GM21576 (cell line): ENCODE results near the gene NLRP9.

Experiments
- ATAC-seq: cut with Tn5 transposase; IDR thresholded peaks from one replicate; pipeline ENCODE4 v1.9.1; 2021; ENCODE audit warnings: mild to moderate bottlenecking, moderate library complexity; ENCODE audit not compliant: unreplicated experiment

Gene NLRP9

GRCh38 chr19:55704494-55705245 is 33.5 kb downstream of the NLRP9 start:
- no peak for ATAC-seq

DNA sequence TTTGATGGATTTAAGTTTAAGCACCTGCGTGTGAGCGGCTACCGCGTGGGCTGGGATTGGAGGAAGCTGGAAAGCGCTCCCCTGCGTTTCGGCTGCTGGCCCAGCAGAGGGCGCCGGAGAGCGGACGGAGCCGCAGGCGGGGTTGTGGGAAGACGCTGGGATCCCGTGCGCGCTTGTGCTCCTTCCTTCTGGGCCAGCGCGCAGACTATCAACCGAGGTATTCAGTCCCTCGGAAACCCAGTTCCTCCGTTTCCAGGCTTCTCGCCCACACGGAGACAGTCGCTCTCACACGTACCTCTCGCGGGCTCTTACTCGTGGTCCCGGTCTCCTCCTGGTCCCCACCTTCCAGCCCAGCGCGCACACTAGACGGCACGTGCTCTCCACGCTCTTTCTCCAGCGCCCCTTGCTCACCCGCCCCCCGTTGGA is 34.4 kb downstream of the NLRP9 start:
- ATAC-seq: no peak

DNA sequence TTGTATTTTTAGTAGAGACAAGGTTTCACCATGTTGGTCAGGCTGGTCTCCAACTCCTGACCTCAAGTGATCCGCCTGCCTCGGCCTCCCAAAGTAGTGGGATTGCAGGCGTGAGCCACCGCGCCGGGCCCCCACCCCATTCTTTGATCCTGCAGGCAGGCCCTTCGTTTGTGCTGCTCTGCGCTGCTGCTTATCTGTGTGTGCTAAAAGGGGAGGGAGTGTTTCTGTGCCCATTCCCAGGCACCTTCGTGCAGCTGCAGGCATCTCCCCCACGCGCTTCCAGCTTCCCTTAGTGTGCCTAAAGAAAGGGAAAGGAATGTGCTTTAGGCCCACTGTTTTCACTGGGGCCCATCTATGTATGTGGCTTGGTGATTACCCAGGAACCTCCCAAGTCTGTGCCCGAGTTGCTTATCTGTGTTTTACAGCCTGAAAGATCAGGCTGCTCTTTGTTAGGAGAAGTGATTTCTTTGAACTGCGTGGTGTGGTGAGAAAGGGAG is 36.0 kb downstream of the NLRP9 start:
- ATAC-seq: no peak

DNA sequence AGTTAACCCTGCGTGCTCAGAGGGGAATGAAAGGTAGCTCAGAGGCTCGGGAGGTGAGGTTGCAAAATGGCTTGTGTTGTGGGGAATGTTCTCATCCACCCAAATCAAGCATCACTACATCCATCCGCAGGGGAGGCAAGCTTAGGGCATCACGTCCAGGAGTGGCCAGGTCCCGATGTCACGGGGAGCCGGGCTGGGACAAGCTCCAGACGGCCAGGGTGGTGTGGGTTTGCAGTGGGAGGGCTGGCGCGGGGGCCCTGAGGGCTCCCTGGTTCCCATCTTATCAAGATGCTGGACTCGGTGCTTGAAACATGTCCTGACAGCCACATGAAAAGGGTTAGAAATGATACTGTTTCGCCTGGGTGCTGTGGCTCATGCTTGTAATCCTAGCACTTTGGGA is 37.4 kb downstream of the NLRP9 start:
- no peak for ATAC-seq

DNA sequence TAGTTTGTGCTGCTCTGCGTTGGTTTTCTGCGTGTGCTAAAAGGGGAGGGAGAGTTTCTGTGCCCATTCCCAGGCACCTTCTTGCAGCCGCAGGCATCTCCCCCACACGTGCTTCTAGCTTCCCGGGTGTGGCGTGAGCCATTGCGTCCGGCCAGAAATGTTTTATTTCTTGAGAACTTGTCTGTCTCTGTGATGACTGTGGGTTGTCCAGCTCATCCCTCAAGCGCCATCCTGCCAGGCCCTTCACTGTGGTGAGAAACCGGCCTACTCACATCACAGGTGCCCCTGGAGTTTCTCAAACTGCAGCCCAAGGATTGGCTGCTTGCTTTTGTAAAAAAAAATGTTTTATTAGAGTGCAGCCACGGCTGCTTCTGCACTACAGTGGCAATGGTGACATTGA is 39.0 kb downstream of the NLRP9 start:
- ATAC-seq: no peak

DNA sequence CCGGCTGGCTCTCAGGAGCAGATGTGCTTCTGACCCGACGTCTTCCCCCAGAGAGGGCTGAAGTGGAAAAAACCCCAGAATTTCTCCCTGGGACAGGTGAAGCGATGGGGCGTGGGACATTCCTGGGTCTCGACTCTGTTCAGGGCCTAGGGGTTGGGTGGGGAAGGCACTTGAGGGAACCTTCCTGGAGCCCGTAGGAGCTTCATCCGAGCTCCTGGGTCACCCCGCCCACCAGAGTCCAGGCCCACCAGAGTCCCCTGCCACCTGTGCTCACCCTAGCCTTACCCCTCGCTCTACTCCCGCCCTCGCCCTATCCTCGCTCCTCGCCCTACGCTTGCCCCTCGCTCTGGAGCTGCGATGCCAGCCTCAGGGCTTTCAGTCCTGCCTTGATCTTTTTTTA is 39.9 kb downstream of the NLRP9 start:
- ATAC-seq: no peak

- ATAC-seq: no peak
Measured at GRCh38 chr19:55697698-55698097, 40.5 kb downstream of the NLRP9 start.

- ATAC-seq: no peak
Measured at GRCh38 chr19:55697069-55697440, 41.1 kb downstream of the NLRP9 start.

- ATAC-seq: no peak
Measured at GRCh38 chr19:55696301-55697068, 41.7 kb downstream of the NLRP9 start.

DNA sequence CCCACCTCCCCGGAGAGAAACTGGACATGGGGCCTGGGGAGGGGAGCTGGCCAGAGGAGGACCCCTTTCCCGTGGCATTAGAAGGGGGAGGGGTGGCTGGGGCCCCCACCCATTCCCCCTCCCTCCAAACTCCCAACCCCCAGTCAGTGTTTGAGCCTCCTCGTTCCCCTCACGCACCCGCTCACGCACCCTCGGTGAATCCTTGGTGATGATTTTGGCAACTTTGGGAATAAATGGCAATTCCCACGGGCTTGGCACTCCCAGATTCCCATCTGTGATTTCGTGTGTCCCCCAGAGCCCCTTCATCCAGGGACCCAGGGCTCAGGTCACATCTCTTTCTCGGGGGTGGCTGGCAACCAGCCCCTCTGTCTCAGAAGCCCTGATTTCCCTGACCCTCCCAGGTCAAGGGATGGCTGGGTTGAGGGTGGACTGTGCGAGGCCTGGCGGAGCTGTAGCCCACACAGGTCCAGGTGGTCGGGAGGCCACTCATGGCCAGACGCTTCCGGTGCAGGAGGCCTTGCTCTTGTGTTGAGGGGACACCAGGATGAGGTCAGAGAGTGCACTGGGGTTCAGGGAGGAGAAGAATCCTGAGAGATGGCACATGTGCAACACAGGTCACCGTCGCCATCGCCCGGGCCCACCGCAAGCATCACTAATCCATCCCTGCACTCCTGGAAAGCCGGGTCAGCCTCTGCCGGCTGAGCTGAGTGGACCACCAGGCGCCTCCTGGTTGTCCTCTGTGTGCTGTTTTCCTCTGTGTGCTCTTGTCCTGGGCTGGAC is 42.5 kb downstream of the NLRP9 start:
- no peak for ATAC-seq

GRCh38 chr19:55694656-55695491 is 43.3 kb downstream of the NLRP9 start:
- no peak for ATAC-seq

- ATAC-seq: no peak
Measured at GRCh38 chr19:55694241-55694655, 44.0 kb downstream of the NLRP9 start.

- no peak for ATAC-seq
Measured at GRCh38 chr19:55693336-55693974, 44.7 kb downstream of the NLRP9 start.

DNA sequence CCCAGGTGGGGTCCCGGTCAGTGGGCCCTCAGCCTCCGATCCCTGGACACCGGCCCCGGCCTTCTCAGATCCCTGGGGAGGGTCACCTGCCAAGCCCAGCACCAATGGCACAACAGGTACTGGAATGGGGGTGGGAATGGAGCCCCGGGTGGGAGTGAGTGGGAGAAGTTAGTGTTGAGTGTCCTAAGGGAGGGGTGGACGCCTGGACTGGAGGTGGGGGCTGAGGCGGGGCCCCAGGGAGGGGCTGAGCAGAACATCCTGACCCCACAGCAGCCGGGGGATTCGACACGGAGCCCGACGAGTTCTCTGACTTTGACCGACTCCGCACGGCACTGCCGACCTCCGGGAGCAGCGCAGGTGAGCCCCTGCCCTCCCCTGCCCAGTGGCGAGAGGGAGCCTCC is 45.5 kb downstream of the NLRP9 start:
- no peak for ATAC-seq

DNA sequence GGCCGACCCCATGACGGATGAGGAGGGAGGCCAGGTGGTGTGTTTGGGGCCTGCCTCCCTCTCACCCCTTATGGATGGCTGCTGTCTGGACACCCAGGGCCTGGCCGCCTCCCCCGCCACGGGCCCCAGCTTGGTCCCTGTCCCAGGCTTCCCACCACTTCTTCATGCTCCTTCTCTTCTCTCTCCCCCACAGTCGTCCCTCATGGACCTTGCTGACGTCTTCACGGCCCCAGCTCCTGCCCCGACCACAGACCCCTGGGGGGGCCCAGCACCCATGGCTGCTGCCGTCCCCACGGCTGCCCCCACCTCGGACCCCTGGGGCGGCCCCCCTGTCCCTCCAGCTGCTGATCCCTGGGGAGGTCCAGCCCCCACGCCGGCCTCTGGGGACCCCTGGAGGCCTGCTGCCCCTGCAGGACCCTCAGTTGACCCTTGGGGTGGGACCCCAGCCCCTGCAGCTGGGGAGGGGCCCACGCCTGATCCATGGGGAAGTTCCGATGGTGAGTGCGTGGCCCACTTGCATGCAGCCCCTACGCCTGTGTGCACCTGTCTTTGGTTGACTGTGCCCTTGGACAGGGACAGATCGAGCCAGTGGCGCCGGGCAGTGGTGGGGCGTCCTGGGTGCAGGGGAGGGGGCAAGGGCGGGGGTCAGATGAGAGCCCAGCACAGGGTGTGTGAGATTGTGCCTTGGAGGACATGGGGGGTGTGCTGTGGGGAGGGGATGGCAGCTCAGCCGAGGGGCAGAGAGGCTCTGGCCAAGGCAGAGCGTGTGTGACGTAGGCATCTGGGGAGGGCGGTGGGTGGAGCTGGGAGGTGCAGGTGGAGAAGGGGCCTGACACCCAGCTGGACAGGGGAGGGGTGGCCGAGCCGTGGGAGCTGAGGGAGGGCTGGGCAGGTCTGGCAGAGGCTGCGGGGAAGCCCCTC is 46.4 kb downstream of the NLRP9 start:
- ATAC-seq: no peak

DNA sequence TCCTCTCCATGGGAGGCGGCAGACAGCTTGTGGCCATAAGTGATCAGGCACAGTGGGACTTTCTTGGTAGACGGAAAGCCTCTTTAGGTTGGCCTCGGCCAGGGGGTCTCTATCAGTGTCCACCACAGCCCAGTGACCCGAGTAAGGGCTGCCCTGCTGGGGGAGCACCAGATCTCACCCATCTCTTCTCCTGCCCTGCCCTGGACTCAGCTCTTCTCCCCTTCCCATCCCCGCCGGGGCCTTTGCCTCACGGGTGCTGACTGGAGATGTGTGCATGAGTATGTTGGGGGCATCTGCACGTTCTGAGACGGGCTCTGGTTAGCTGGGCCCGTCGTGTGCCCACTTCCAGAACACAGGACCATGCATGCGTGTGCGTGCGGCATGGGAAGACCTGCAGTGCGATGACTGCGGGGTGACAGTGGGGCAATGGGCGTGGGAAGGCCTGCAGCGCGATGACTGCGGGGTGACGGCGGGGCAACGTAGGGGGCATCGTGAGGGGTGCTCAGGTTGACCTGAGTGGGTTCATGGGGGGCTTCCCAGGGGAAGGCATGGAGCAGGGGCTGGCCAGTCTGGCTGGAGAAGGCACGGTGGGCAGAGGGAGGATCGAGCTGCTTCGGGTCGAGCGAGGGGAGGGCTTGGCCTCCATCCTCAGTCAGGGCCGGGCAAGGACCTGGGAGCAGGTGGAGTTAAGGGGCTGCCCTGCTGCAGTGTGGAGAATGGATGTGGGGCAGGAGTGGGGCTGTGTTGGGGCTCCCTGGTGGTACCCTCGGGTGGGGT is 47.2 kb downstream of the NLRP9 start:
- no peak for ATAC-seq

- no peak for ATAC-seq
Measured at GRCh38 chr19:55690109-55690768, 48.0 kb downstream of the NLRP9 start.
